ENCODE results near the gene ZNF165.
A peak's percentile ranks its signal among the peaks of the same experiment; 100 is the strongest.
"Not testable (repeated sequence)": the region's sequence is repeated elsewhere in the genome, so short reads cannot be mapped to it uniquely, and the experiment has no call there.

ZNF165 gene

GRCh38 chr6:28080381-28080630 lies at the start of gene ZNF165:
TSS of gene ZNF165 (plus strand) at chr6:28080568. CDS start at chr6:28085481, 4,913 bp downstream.
- DNase-seq (ENCODE audit: low read depth), result not testable (repeated sequence)

GRCh38 chr6:28053584-28053983 lies 26.8 kb upstream of the ZNF165 start:
- DNase-seq (ENCODE audit: low read depth), result no peak

GRCh38 chr6:28060405-28060804 lies 20.0 kb upstream of the ZNF165 start:
- DNase-seq (ENCODE audit: low read depth), result no peak

DNA sequence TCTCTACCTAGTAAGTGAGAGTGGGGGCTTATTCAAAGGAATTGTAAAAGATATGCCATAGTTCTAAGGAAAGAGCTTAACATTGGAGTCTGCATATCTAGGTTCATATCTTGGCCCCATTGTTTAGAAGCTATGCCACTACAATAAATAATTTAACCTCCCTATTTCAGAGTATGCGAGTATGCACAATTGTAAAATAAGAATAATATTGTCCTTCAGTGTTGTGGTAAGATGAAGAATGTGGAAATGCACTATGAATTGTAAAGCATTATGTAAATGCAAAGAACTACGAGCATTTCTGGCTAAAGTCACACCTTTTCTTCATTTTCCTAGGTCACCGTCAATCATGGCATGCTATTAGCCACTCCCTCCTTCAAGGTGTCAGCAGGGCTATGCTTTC lies 16.1 kb upstream of the ZNF165 start:
- no peak for DNase-seq (ENCODE audit: low read depth)

DNA sequence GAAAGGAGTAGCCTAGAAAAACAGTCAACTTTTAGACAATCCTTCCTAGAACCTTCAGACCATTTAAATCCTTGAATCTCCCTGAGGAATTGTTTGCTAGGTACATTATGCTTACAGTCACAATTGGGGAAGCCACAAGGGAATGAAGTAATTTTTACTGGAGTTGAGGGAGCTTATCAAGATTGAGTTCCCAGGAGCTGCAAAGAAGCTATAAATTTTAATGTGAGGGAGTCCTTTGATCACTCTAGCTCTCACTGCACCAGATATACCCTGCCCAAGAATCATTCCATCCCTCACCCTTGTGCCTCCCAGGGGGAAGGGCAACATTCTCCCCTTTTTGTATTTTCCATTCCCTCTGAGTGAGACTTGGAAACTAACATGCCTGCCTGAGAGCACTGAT lies 12.3 kb upstream of the ZNF165 start:
- no peak for DNase-seq (ENCODE audit: low read depth)

DNA sequence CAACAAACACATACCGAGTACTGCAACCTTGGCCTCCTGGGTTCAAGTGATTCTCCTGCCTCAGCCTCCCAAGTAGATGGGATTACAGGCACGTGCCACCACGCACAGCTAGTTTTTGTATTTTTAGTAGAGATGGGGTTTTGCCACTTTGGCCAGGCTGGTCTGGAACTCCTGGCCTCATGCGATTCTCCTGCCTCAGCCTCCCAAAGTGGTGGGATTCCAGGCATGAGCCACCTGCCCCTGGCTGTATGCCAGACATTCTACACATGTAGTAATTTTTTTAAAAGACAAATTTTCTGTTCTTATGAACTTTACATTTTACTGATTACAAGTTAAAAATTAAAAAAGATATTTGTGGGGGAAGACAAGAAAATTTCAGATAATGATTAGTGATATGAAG lies 9.4 kb upstream of the ZNF165 start:
- DNase-seq (ENCODE audit: low read depth), result not testable (repeated sequence)

DNA sequence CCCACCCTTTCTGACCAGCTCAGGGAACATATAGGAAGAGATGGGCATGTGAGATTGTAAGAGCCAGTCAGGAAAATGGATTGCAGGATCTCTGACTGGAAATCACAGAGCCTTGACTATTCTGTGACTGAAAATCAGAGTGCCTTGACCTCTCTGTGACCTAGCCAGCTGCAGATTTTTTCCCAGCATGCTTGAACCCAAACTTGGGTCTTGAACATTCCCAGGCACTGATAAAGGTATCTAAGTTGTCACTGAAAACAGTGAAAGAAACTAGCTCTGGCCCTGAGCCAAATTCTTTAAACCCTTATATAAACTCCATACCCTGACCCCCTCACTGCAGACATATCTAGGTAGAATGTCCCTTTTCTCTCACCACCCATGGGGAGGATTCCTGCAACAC lies 2.3 kb upstream of the ZNF165 start:
- no peak for DNase-seq (ENCODE audit: low read depth)

GRCh38 chr6:28078836-28079235 lies 1.5 kb upstream of the ZNF165 start:
- no peak for DNase-seq (ENCODE audit: low read depth)

DNA sequence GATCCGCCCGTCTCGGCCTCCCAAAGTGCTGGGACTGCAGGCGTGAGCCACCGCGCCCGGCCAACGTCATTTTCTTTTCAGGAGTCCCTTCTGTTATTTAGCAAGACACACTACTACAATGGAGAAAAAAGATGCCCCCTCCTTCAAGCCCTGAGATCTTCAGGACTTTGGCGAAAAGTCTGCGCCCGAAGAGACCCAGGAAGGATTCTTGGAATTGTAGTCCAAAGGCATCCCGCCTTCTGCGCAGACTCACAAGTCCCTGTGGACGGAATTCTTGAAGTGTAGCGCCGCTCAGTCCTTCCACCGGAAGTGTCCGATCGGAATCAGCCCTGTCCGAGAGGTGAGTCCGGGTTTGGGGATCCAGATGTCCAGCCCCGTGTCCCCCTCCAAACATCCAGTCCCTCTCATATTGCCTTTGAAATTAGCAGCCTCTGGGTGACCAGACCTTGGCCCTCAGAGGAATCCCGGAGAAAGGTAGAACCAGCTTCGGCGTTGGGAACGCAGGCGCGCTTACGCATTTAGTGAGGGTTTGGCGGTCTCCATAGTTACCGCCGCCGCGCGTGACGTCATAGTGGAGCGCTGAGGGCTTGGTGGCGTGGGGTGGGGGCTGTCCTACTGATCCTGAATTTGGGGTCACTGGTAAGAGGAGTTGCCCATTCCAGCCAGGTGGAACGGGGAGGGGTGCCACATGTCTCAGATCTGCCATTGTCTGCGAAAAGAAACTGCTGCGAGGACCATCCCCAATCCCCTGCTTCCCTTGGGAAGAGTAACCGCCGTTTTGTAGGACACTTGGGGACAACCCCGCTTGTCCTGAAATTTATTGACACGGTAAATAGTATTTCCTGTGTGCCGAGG lies 490 bp downstream of the ZNF165 start:
- DNase-seq (ENCODE audit: low read depth), result peak; percentile 75

DNA sequence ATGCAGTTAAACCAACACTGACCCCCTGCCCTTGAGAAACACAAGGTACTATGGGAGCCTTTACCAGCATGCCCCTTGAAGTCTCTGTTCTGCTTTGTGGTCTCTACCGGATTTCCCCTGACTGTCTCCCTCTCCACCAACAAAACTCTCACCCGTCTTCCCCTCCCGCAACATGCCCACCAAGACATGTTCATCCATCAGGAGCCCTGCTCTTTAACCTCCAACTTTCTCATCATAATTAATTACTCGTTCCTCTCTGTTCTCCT lies 1.1 kb downstream of the ZNF165 start:
- DNase-seq (ENCODE audit: low read depth), result no peak

- no peak for DNase-seq (ENCODE audit: low read depth)
Observed at GRCh38 chr6:28082939-28083338, 2.6 kb downstream of the ZNF165 start.

- no peak for DNase-seq (ENCODE audit: low read depth)
Observed at GRCh38 chr6:28089054-28089453, 8.7 kb downstream of the ZNF165 start.

GRCh38 chr6:28090917-28091586 lies 10.7 kb downstream of the ZNF165 start:
- DNase-seq (ENCODE audit: low read depth), result no peak

GRCh38 chr6:28102222-28102621 lies 21.9 kb downstream of the ZNF165 start:
- DNase-seq (ENCODE audit: low read depth), result not testable (repeated sequence)

DNA sequence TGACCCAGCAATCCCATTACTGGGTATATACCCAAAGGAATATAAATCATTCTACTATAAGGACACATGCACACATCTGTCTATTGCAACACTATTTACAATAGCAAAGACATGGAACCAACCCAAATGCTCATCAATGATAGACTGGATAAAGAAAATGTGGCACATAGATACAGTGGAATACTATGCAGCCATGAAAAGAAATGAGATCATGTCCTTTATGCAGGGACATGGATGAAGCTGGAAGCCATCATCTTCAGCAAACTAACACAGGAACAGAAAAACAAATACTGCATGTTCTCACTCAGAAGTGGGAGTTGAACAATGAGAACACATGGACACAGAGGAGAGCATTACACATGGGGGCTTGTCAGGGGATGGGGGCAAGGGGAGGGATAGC lies 22.3 kb downstream of the ZNF165 start:
- DNase-seq (ENCODE audit: low read depth), result not testable (repeated sequence)

DNA sequence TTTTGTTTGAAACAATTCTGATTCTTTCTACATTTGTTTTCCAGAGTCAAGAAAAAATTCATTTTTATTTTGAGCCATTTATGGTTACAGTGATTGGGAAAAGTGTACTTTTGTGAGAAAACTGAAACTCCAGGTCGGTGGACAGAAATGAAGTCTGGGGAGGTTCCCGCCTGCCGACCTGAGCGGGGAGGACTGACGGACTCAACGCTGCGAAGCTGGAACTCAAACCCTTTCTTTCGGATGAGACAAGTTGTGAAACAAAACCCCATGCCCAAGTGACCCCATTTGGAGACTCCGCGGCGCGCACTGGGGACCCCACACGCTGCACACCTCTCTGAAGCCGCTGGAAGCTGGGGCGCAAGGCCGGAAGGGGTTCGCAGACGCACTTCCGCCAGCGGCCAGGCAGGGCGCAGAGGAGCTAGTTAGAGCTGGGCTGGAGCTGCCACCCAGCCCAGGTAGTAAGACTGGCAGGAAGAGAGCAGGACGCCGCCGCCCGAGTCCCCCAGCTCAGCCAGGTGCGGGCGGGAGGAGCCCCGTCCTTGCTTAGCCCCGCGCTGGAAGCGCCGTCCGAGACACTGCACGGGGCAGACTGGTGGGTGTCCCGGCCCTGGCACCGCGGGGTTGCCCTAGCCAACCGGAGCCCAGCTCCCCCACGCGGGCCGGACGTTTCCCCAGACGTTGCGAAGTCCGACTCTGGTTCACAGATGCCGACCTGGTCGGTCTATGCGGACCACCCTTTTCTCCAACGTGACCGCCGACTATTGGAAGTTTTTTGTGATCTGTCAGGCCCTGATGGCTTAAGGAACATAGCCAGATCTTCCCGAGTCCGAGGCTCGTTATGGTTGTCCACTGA lies 24.2 kb downstream of the ZNF165 start:
- peak; percentile 71 for DNase-seq (ENCODE audit: low read depth)

- DNase-seq (ENCODE audit: low read depth), result no peak
Observed at GRCh38 chr6:28105245-28105639, 24.9 kb downstream of the ZNF165 start.

- DNase-seq (ENCODE audit: low read depth), result no peak
Observed at GRCh38 chr6:28107506-28107905, 27.1 kb downstream of the ZNF165 start.

- DNase-seq (ENCODE audit: low read depth), result no peak
Observed at GRCh38 chr6:28111964-28112363, 31.6 kb downstream of the ZNF165 start.

- no peak for DNase-seq (ENCODE audit: low read depth)
Observed at GRCh38 chr6:28115799-28116198, 35.4 kb downstream of the ZNF165 start.

DNA sequence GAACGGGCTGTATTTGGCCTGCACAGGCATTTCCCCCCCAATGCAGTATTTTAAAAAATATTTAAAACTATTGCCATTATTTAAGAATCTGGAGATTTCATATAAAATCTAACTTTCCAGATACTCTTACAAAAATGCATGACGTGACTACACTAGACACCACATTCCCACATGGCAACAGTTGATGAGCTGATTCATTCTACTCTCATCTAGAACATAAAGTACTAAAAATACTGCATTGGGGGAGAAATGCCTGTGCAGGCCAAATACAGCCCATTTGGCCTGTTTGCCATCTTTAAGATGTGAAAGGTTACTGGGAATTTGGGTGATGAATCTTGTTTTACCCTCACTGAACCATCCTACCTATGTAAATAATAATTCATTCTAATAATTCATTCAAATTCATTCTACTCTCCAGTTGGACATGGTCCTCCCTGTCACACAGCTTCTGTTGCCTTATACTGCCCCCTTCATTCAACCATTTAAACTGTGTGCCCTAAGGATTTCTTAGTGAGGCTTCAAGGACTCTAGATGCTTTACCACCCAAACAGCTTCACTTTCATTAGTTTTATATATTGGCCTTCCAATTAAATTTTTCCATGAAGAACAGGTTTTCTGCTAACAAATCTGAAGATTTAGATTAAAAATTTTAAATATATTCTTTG lies 37.1 kb downstream of the ZNF165 start:
- no peak for DNase-seq (ENCODE audit: low read depth)

DNA sequence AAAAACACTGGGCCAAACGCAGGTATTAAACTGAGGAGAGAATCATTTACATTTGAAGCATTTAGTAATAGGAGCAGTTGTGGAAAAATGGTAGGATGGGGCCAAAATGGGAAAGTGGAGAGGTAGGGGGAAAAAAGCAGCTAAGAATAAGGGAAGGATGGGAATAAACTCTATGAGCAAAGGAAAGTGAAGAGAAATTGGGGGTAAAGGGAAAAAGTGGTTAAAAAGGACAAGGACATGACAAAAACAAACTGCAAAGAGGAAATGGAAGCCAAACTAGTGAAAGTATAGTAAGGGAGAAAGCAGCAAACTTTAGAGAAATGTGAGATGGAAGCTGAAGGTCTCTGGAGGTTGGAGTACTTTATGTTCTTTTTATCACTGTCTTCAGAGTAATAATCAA lies 37.8 kb downstream of the ZNF165 start:
- DNase-seq (ENCODE audit: low read depth), result no peak

GRCh38 chr6:28121876-28122275 lies 41.5 kb downstream of the ZNF165 start:
- DNase-seq (ENCODE audit: low read depth), result no peak
